GM18909 (cell line): ENCODE measurements around the gene MBD6.

Experiments
- ATAC-seq: cut with Tn5 transposase; IDR thresholded peaks from one replicate; pipeline ENCODE4 v1.9.1; 2021; ENCODE audit warnings: mild to moderate bottlenecking; ENCODE audit not compliant: unreplicated experiment, poor library complexity

The MBD6 gene, protein sequence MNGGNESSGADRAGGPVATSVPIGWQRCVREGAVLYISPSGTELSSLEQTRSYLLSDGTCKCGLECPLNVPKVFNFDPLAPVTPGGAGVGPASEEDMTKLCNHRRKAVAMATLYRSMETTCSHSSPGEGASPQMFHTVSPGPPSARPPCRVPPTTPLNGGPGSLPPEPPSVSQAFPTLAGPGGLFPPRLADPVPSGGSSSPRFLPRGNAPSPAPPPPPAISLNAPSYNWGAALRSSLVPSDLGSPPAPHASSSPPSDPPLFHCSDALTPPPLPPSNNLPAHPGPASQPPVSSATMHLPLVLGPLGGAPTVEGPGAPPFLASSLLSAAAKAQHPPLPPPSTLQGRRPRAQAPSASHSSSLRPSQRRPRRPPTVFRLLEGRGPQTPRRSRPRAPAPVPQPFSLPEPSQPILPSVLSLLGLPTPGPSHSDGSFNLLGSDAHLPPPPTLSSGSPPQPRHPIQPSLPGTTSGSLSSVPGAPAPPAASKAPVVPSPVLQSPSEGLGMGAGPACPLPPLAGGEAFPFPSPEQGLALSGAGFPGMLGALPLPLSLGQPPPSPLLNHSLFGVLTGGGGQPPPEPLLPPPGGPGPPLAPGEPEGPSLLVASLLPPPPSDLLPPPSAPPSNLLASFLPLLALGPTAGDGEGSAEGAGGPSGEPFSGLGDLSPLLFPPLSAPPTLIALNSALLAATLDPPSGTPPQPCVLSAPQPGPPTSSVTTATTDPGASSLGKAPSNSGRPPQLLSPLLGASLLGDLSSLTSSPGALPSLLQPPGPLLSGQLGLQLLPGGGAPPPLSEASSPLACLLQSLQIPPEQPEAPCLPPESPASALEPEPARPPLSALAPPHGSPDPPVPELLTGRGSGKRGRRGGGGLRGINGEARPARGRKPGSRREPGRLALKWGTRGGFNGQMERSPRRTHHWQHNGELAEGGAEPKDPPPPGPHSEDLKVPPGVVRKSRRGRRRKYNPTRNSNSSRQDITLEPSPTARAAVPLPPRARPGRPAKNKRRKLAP

DNA sequence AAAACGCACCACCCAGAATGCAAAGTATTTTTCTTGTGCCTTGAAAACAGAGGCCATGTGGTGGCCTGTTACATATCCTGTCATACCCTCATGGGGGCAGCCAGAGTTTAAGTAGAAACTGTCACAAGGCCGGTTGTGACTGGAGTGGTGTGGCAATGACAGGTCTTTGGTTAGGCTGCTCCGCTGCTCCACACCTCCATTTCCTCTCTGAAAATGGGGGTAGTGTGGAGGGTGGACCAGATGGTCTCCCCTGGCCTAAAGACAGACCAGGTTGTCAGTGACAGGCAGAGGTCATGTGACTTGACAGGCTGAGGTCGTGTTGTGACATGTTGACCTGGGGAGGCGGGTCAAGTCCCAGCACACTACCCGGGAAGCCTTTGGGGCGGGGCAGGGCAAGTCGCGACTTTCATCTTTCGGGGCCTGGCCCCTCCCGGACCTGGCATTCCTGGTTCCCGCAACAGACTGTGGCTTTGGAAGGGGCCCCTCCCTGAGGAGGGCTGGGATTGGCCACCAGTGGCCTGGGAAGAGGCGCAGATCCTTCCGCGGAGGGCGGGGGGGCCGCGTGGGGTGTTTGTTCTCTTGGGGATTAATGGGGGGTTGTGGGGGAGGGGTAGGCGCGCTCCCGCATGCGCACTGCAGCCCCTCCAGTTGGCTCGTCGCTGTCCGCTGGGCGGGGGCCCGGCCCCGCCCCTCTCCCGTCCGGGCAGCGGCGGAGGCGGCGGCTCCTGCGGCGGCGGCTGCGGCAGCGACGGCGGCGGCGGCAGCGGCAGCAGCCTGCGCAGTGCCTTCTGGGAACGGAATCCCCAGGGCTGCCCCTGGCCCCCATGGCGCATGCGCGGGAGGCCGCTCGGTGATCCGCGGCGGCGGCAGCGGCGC, at the start of gene MBD6:
Gene MBD6 (plus strand): TSS at position 814 of the 876 bp plus-strand sequence. CDS start 1,480 bp downstream, outside the sequence.
- peak; percentile 47 for ATAC-seq

DNA sequence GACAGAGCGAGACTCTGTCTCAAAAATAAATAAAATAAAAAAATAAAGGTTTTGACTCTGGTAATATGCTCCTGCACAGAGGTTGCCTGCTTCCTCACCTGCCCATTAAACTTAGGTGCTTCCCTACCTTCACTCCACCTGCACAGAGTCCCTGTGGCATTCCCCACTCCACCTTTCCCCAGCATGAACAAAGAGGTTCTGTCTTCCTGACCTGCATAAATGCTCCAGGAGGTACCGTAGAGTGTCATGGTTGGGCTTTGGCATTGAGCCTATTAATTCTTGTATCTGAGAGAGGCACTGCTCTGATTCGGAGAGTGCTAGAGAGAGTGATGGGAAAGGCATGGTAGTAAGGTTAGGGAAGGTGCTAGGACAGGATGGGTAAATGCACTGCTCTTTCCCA, 49.2 kb upstream of the MBD6 start:
- no peak for ATAC-seq

DNA sequence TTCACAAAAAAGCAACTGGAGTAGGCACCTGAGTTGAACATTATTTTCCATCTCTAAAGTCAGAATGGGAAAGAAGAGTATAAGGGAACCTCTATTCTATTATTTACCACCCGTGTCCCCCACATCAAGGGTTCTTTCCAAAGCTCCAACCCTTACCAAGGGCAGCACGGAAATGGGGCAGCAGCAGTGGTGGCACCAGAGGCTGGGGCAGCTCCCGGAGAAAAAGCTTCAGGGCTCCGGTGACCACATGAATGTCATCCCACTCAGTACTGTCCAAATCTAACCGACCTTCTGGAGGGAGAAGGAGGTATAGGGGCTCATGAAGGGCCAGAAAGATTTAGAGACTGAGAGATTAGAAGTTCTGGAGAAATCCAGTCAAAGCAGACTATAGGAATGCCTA, 48.7 kb upstream of the MBD6 start:
- no peak for ATAC-seq

DNA sequence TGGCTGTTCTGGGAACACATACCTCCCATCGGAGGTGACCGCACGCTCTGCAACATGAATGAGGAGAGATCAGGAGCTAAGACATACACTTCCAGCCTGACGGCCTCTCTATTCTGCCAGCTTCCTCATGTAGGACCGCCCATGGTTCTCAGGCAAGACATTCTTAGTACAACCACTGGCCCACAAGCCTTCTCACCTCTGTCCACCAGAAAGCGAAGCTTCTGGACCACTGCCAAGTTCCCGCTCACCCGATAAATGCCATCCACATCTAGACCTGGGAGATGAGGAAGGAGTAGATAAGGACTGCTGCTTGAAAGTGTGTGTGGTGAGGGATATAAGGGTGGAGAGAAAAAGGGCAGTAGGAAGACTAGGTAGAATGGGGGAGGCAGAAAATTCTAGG, 48.2 kb upstream of the MBD6 start:
- ATAC-seq: no peak

DNA sequence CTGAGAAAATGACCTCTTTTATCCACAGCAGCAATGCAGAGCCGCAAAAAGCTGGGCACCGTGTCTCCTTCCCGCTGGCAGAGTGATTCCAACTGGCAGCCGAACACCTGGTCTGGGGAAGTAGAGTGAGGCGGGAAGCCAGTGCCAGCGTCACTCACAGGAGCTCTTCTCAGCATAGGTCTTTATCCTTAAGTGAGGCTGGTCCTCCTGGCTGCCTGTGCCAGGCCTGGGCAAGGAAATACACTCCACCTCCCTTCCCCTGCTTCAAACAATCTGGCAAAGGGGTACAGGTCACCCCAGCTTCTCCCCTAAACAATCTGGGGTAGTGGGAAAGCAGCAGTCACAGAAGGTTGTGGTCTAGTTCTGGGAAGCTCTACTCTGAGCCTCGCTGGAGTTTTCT, 47.8 kb upstream of the MBD6 start:
- ATAC-seq: no peak

DNA sequence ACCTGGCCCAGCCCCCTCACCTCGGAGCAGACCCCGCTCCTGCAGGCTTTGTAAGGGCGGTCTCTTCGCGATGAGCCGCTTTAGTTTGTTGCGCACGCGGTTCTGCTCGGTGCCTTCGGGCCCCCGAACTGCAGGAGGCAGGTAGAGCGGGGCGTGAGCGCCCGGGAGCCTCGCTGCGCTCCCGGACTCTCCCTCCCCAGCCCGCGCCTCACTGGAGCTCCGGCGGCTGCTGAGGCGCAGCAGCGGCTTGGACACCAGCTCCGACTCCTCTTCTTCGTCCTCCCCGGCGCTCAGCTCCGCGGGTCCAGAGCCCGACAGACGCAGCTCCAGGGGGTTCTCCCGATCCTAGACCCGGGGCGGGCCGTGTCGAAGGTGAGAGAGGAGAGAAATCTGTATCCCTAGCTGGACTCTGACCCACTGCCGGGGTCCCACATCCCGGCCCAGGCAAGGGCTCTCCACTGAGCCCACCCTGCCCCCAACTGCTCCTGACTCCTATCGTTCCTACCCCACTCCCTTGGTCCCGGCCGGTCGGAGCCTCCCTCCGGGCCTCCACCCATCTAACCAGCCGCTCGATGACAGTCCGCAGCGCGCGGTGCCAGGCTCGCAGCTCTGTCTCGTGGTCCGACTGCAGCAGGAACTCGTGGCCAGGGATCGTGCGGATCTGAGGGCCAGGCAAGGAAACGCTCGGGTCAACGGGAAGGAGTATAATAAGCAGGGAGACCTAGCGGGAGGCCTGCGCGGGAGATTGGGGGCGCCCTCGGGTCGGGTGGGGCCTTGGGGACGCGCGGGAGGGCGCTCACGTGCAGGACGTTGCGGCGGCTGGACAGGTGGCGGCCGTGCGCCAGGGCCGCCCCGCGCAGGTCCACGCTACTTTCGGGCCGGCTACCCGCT, 47.1 kb upstream of the MBD6 start:
- peak; percentile 4 for ATAC-seq

DNA sequence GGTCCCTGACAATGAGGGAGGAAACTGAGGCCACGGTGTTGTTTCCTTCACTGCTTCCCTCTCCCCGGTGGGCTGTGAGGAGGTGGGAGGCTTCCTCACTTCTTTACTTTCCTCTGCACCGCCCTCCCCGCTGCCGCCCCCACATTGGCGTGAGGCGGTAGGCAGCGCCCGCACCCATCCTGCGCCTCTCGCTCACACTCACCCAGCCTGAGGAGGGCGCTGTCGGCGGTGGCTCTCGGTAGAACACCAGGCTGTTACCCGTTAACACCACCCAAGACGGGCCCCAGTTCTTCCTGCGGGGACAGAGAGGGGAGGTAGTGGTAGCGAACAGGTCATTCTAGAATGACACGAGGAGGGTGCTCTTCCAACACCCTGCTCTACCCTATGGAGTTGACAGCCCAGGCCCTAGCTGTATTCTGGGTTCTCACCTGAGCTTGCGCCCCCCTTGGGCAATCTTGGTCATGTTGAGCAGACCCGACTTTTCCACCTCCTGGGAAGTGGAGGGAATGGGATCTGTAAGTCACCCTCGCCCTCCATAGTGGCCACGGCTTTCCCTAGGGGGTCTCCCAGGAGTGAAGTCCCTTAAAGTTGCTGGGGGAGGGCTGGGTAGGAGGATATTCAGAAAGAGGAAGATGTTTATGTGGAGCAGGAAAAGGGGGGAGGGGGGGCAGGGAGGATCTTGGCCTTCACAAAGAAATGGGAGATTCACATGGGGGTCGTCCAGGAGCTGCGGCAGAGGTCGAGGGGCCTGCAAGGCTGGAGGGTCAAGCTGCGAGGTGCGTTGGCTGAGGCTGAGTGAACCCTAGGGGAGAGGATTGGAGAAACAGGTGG, 46.2 kb upstream of the MBD6 start:
- peak; percentile 45 for ATAC-seq

DNA sequence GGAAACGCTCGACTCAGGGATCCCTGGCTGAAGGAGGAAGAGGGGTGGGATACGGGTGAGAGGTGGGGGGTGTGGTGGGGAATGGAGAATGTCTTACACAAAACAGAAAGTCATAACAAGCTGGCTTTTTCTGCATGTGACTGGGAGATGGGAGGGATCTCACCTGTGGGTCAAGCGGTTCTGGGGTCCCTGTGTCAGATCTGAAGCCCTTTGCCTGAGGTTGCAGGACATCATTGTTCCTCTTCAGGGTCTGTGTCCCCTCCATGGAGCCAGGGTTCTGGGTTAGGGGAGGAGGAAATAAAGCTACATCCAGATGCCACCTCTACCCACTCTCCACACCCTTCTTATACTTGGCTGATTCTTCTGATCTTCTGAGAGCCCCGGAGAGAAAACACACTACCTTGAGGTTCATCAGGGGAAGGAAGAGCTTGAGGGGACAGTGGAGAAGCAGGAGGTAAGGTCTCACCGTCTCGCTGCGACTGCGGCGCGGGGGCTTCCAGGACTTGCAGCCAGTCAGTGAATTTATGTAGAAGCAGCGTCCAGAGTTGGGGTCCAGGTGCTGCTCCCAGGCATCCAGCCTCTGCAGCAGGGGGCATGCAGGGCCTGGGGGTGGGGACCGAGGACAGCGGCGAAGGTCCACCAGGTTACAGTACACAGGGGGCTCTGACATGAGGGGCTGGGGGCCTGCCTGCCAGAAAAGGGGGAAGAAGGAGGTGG, 45.5 kb upstream of the MBD6 start:
- ATAC-seq: no peak

DNA sequence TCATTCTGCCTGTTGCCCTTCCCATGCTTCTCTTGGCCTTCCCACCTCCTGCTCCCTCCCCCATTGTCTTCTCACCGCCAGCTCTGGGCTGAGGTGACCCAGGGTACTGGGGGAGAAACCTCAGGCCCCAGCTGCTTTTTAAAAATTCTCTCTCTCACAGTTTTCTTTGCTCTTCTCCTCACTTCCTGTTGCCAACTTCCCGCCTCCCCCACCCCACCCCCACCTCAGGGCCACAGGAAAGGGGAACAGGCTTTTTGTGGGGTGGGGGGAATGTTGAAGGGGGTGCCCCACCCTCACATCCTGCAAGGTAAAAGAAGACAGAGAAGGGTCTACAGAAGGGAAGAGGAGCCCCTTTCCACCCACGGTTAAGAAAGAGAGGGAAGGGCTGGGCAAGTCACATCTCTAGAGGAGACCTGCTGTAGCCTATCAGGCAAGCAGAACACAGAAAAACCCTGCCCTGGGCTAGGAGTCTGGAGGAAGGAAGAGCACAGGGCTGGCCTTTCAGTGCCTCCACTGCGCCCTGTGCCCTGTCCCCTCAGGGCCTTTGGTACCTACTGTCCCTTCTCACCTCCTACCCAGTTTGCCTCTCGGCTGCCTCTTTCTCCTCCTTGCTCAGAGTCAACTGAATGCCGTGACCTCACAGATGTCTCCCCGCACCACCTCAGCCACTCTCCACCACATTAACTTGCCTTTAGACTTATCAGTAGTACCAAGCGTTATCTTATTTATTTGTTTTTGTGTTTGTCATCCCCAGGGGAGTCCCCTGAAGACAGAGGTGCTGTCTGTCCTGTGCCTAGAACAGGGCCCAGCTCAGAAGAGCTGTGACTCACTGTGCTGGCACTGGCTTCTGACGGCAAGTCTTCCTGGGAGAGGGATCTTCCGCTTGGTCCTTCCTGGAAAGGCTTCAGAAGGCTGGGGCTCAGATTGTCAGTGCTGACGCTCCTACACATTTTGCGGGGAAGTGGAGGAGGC, 44.6 kb upstream of the MBD6 start:
- ATAC-seq: peak; percentile 49

DNA sequence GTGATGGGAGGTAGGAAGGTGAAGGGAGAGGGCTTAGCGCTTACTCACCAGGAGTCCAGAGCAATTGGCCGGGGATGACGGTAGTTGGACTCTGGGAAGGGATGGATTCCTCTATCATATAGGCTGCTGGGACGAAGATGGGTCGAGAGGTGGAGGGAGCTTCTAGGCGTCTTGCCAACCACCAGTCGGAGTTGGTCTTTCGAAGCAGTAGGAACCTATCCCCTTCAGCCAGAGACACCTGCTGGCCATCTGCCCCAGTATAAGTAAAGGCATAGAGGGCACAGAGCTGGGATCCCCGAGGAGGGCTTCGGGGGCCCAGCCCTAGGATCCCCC, 43.6 kb upstream of the MBD6 start:
- ATAC-seq: no peak

DNA sequence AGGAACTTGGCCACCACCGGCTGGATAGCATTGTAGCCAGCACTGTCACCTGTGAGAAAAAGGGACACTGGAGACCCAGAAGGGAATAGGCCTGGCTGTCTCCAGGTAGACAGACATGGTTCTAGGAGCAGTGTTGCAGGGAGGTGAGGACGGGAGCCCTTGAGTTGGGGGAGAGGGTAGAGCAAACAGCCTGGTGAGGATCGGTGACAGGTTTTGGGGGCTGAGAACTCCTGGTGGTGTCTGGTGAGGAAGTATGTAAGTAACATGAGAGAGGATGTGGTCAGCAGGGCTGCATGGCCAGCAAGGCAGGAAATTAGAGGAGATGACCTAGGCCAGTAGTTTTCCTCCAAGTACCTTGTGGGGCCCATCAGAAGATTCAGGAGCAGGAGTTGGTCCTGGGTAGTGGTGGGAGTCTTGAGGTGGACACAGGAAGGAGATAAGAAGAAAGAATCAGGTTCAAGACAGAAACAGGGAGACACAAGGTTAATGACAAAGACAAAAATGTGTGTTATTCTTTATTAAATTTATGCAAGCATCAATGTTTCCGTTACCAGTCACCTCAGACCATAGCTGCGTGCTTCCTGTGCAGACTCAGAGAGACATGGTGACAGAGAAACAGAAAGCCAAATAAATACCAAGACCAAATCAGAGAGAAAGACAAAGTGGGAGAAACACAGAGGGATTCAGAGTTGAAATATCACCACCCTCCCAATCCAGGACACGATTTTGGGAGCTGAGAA, 43.1 kb upstream of the MBD6 start, which contains the start of gene ARHGAP9:
Gene ARHGAP9 (minus strand): TSS at position 491 of the 740 bp plus-strand sequence. CDS start 460 bp downstream, at position 31.
- peak; percentile 37 for ATAC-seq

DNA sequence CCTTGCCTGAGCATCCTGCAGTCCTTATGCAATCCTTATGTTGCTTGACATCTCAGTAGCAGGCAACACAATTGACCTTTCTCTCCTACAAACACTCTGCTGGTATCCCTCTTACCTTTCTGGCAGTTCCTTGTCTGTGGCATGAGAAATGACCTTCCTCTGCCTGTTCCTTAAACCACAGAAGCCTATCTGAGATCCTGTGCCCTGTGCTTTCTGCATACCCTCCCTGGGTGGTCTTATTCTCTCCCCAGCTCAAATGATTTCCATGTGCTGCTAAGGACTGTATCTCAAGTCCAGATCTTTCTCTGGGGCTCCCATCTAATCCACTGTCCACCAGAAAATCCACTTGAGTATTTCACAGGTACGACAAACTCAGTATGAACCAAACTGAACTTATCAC, 41.0 kb upstream of the MBD6 start:
- no peak for ATAC-seq

DNA sequence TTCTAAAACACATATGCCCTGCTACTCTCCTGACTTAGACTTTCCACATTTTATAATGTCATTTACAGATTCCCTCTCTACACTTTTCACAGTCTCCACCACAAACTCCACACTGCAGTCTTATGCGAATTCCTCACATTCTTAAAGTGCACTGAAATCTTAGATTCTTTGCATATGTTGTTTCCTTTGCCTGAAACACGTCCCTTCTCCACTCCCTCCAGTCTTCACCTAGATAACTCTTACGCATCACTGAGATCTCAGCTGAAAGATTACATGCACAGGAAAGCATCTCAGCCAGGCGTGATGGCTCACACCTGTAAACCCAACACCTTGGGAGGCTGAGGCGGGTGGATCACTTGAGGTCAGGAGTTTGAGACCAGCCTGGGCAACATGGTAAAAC, 39.2 kb upstream of the MBD6 start:
- ATAC-seq: no peak

DNA sequence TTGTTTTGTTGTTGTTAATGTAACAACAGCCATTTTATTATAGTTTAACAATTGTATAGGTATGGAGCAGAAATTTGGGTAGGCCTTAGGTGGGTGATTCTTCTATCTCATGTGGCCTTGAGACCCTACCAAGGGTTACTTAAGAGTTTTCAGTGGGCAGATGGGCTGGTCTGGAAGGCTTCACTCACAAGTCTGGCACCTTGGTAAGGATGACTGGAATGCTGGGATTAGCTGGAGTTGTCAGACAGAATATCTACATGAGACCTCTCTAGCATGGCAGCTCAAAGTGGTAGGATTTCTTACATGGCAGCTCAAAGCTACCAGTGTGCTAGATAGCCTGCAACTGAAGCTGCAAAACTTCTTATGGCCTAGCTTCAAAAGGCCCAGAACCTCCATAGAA, 36.9 kb upstream of the MBD6 start:
- ATAC-seq: no peak

DNA sequence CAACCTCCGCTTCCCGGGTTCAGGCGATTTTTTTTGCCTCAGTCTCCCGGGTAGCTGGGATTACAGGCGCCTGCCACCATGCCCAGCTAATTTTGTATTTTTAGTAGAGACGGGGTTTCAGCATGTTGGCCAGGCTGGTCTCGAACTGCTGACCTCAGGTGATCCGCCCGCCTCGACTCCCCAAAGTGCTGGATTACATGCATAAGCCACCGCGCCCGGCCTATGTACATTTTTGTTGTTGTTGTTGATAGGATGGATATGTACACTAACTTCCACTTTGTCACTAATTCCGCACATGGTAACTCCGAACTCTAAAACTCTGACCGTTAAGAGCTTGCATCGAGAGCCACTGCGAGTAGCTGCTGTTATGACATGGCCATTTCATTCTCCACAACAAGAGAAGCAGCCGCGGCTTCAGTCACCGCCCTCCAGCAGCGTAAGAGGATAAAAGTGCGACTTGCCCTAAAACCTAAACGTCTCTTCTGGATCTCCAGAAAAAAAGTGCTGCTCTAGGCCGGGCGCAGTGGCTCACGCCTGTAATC, 35.5 kb upstream of the MBD6 start:
- no peak for ATAC-seq
